HG03469 (cell line): ENCODE data around the gene RNASE13.
"Not testable (repeated sequence)": the region's sequence is repeated elsewhere in the genome, so short reads cannot be mapped to it uniquely, and the experiment has no call there.

ENCODE experiments used
- ATAC-seq: cut with Tn5 transposase; IDR thresholded peaks from one replicate; pipeline ENCODE4 v1.9.1; 2021; ENCODE audit warnings: mild to moderate bottlenecking, moderate library complexity, moderate number of reproducible peaks; ENCODE audit not compliant: unreplicated experiment

RNASE13 gene

DNA sequence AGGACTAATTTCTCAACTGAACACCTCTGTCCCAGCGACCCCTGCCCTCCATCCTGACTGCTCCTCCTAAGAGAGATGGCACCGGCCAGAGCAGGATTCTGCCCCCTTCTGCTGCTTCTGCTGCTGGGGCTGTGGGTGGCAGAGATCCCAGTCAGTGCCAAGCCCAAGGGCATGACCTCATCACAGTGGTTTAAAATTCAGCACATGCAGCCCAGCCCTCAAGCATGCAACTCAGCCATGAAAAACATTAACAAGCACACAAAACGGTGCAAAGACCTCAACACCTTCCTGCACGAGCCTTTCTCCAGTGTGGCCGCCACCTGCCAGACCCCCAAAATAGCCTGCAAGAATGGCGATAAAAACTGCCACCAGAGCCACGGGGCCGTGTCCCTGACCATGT is 8.3 kb upstream of the RNASE13 start:
- ATAC-seq: no peak

DNA sequence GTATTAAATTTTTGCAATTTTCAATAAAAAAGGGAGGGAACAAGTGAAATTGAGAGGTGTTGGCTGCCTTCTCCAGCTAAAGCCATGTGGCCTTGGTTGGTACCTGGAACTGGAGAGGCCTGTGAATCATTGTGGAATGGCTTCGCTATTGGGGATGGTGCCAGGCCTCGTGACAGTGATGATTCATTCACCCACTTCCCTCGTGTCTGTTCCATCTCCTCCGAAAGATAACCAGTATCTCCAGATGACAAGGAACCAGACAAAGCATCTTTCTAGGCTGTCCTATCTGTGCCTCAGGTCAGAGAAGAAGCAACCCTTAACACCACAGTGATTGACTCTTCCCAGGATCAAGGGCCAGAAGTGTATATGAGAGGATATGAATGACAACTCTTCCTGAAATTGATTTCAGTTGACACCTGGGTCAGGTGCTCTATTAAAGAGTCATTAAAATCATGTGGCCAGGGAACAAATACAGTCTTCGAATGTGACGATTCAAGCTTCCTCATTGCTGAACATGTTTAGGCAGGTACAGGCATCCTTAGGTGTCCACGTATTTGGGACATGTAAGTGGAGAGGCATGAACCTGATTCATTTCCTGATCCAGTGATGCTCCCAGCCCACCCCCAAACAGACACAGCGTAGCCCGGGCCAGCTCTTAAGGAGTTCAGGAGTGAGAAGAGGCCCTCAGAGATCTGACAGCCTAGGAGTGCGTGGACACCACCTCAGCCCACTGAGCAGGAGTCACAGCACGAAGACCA is 7.2 kb upstream of the RNASE13 start, which contains the start of gene RNASE7:
Gene RNASE7, plus strand, starts transcription at position 687 of the 758 bp plus-strand sequence. CDS start 631 bp downstream, outside the sequence.
- ATAC-seq: no peak

GRCh38 chr14:21040941-21041340 is 6.3 kb upstream of the RNASE13 start:
- ATAC-seq: not testable (repeated sequence)

DNA sequence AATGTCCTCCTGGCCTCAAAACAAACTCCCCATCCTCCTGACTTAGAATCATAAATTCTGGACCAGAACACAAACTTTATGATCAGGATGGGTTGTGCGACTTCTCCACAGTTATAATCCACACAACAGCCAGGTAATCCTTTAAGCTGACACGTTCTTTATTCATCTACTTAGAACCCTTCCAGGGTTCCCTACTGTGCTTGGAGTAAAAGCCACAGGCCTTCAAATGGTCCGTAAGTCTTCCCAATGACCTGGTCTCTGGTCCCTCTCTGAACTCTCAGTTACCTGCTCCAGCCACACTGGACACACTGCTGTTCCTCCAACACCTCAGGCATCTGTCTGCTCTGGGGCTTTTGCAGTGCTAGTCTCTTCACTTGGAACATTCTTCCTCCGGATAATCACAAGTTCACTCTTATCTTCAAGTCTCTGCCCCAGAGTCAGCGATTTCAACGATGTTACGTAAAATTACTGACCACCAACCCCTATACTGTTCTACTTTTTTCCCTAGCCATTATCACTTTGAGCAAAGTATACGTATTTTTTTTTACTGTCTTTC is 5.8 kb upstream of the RNASE13 start:
- ATAC-seq: no peak

DNA sequence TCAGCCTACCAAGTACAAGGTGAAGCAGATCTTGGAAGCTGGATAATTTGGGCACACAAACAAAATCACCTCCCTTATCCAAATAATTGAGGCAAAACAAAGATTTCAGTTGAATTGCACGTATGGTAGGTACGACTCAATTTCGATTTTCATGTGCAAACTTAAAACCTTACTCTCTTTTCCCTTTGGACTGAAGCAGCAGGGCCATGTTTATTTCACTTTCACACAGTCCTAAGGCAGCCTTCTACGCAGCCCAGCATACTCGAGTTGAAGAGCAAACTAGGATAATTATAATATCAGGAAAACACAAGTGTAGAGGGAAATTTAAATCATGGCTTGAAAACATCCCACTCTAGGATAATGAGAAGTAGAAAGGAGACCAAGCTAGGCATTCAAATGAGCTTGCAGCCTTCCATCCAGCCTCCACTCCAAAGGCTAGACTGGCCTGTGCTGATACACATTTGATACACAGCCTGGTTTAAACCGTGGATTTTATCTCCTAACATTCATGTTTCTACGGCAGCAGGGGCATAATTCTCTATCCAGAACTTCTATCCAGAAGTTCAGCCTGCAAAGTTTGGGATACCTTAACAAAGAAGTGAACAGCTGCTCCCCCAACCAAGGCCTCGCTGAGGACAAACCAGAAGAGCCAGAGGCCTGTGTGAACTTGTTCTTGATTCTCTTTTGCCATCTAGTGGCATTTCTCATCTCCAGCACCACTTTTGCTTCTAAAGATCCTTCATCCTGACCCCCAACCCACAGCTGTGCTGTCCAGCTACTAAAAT is 5.2 kb upstream of the RNASE13 start:
- no peak for ATAC-seq

GRCh38 chr14:21038441-21039422 is 4.1 kb upstream of the RNASE13 start:
- ATAC-seq: no peak

- ATAC-seq: no peak
Measured at GRCh38 chr14:21037156-21037555, 2.5 kb upstream of the RNASE13 start.

DNA sequence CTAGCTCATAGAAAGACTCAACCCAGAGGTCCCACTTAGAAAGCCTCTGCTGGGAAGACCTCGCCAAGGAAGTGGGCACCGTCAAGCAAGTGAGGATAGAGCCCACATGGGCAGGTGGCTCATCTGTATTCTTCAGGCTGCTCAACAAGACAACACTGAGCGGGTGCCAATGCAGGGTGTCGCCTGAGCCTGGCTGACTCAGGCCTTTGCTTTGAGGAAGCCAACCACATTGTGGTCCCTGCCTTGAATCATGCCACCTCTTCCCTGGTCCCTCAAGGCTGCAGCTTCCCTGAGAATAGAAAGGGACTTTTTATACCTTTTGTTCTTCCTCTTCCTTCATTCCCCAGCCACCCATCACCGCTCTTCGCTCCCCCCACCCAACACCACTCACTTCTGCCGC is 2.1 kb upstream of the RNASE13 start:
- ATAC-seq: no peak

DNA sequence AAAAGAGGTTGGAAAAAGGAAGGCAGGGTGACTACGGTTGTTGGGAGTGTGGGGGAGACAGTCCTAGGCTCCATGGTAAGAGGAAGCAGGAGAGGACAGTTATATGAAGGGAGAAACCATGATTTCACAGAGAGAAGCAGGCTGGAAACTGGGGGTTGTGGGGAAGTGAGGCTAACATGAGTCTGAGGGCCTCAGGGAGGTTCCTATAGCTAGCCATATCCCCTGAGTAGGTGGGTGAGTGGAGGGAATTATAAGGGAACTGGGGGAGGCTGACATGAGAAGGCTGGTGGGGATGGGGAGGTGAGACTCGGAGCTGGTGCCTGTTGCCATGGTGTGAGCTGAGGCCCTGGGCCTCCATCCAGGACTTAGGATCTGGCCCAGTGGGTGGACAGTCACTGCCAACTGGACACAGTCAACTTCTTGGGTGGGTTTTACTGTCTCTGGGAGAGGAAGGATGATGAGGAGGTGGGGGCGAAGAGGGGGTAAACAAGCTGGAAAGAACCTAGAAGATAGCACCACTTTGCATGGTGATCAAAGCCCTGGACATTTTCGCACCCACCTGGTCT is 1.4 kb downstream of the RNASE13 start:
- no peak for ATAC-seq

GRCh38 chr14:21032326-21033132 is 2.1 kb downstream of the RNASE13 start:
- ATAC-seq: no peak

DNA sequence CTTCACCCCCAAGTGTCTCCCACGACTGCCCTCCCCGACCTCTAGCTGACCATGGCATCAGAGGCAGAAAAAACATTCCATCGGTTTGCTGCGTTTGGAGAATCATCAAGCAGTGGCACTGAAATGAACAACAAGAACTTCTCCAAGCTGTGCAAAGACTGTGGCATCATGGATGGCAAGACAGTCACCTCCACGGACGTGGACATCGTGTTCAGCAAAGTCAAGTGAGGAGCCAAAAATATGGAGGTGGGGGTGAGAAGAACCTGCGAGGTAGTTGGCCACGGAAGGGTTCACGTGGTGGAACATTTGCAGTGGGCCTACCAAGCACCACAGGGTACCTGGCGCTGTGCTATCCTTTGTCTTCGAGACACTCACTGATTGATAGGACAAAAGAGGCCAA is 4.1 kb downstream of the RNASE13 start:
- no peak for ATAC-seq

DNA sequence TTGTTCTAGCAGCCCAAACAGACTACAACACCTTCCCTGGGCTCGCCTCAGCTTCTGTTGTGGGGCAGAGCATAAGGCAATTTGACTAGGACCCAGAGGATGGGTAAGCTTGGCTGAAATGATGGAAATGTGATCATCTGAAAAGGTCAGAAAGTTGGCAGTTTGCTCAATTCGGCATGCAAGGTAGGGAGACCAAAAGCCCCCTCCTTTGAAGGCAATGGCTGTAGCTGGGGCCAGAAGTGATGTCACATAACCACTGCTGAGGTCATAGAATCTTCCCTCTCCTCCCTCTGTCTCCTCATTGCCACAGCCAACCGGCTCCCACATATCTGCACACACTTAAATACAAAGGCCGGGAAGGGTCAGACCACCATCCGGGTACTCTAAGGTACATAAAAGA is 4.7 kb downstream of the RNASE13 start, which contains the start of gene TPPP2:
Gene TPPP2, plus strand, starts transcription at position 301 of the 400 bp plus-strand sequence. CDS start 365 bp downstream, outside the sequence.
- ATAC-seq: no peak

DNA sequence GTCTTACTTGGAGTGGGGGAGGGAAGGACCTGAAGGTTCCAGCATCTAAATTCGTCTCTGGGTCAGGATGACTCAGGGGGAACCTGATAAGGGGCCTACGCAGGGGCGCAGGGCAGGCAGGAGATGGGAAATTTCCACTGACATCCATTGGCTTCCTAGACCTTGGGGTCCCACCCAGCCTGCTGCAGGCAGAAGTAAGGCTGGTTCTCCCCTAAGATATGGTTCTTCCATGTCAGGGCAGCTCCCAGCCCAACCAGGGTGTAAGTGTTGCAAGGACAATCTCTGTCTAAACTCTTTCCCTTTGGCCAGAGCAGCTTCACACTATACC is 7.7 kb downstream of the RNASE13 start:
- no peak for ATAC-seq

- no peak for ATAC-seq
Measured at GRCh38 chr14:21026274-21026987, 8.2 kb downstream of the RNASE13 start.

GRCh38 chr14:21025371-21026273 is 9.0 kb downstream of the RNASE13 start:
- no peak for ATAC-seq

DNA sequence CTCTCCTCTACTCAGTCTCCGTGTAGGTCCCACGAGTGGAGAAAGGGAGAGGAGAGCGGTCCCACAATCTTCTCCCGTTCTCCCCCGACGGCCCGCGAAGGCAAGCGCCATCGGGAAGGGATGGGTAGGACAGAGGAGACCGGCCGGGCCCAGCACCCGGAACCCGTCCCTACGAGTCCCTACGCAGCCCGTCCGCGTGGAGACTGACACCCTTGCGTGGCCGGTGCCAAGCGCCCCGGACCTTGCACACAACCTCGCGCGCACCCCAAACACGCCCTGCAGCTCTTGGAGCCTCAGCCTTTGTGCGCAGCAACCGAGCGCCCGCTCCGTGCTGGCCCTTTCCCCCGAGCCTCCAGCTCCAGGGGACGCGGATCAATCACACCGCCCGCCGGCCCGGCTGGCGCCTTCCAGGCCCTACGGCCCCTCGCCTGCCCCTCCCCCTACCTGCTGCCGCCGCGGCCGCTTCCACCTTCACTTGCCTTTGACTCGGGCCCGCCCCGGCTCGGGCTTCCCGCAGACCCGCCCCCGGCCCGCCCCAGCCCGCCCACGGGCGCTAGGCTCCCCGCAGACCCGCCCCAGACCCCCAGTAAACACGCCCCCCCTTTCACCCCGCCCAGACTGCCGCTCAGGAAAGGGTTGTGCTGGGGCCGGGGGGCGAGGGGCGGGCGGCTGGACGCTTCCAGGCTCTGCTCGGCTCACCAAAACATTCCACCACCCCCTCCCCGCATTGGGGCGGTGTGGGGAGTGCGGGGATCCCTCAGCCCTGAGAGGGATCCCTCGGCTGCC is 9.8 kb downstream of the RNASE13 start, which contains the start of gene NDRG2:
Gene NDRG2, minus strand, starts transcription at position 477 of the 786 bp plus-strand sequence. CDS start 1,746 bp downstream, outside the sequence.
- no peak for ATAC-seq
